ENCODE results near the gene FBXO44.

FBXO44 gene

GRCh38 chr1:11645670-11646265 is 8.9 kb upstream of the FBXO44 start:
- H3K27ac ChIP-seq (ENCODE audit: low read length), result no peak overlapping the region
- no peak overlapping the region for H2AFZ ChIP-seq (ENCODE audit: low read depth, low read length)
- H4K20me1 ChIP-seq (ENCODE audit: insufficient read depth, low read length), result peaks cover 4% of the 10 kb centered on the region; the same call in 1 of the 2 replicates
- ATAC-seq (ENCODE audit: insufficient read depth, low read depth) (peak; percentile 90), DNase-seq (peak; percentile 84)
- H3K27me3 ChIP-seq (ENCODE audit: insufficient read depth, low read length, poor library complexity), result no peaks in the 10 kb centered on the region
- TF ChIP-seq CTCF (IDR thresholded peaks at IDR 0.05; ENCODE audit: borderline replicate concordance, extremely low read depth, low read length, poor library complexity, severe bottlenecking) (peak; percentile 89), EZH2 (IDR thresholded peaks at IDR 0.05; ENCODE audit: borderline replicate concordance, low read depth, low read length, severe bottlenecking) (no peak)
- H3K36me3 ChIP-seq (ENCODE audit: insufficient read depth, low read length), result no peaks in the 10 kb centered on the region
- H3K9me3 ChIP-seq (ENCODE audit: insufficient read depth, low read length, severe bottlenecking), result no peaks in the 10 kb centered on the region
- H3K4me1 ChIP-seq (ENCODE audit: insufficient read depth, low read length), result no peaks in the 10 kb centered on the region
- H3K79me2 ChIP-seq (ENCODE audit: insufficient read depth, low read length), result no peaks in the 10 kb centered on the region
- no peak overlapping the region for H3K9ac ChIP-seq (ENCODE audit: low read depth, low read length)
- H3K4me3 ChIP-seq (ENCODE audit: low read depth in 1 of 2, low read length in 2 of 2), result no peak overlapping the region
- H3K4me2 ChIP-seq (ENCODE audit: insufficient read depth, low read length), result no peak overlapping the region

GRCh38 chr1:11646317-11646716 is 8.4 kb upstream of the FBXO44 start:
- no peaks in the 10 kb centered on the region for H3K27me3 ChIP-seq (ENCODE audit: insufficient read depth, low read length, poor library complexity)
- ATAC-seq (ENCODE audit: insufficient read depth, low read depth), result no peak
- no peak overlapping the region for H2AFZ ChIP-seq (ENCODE audit: low read depth, low read length)
- no peak for DNase-seq
- H3K9ac ChIP-seq (ENCODE audit: low read depth, low read length), result no peak overlapping the region
- H3K4me3 ChIP-seq (ENCODE audit: low read depth in 1 of 2, low read length in 2 of 2), result no peak overlapping the region
- no peaks in the 10 kb centered on the region for H3K36me3 ChIP-seq (ENCODE audit: insufficient read depth, low read length)
- H3K79me2 ChIP-seq (ENCODE audit: insufficient read depth, low read length), result no peaks in the 10 kb centered on the region
- peaks cover 4% of the 10 kb centered on the region; the same call in 1 of the 2 replicates for H4K20me1 ChIP-seq (ENCODE audit: insufficient read depth, low read length)
- H3K27ac ChIP-seq (ENCODE audit: low read length), result no peak overlapping the region
- no peaks in the 10 kb centered on the region for H3K4me1 ChIP-seq (ENCODE audit: insufficient read depth, low read length)
- TF ChIP-seq EZH2 (IDR thresholded peaks at IDR 0.05; ENCODE audit: borderline replicate concordance, low read depth, low read length, severe bottlenecking), result no peak
- H3K4me2 ChIP-seq (ENCODE audit: insufficient read depth, low read length), result no peak overlapping the region
- no peaks in the 10 kb centered on the region for H3K9me3 ChIP-seq (ENCODE audit: insufficient read depth, low read length, severe bottlenecking)

- H3K9ac ChIP-seq (ENCODE audit: low read depth, low read length), result no peak overlapping the region
- TF ChIP-seq CTCF (IDR thresholded peaks at IDR 0.05; ENCODE audit: borderline replicate concordance, extremely low read depth, low read length, poor library complexity, severe bottlenecking) (no peak), EZH2 (IDR thresholded peaks at IDR 0.05; ENCODE audit: borderline replicate concordance, low read depth, low read length, severe bottlenecking) (no peak)
Measured at GRCh38 chr1:11647333-11647732, 7.3 kb upstream of the FBXO44 start.

GRCh38 chr1:11648039-11648438 is 6.6 kb upstream of the FBXO44 start:
- no peak overlapping the region for H3K4me3 ChIP-seq (ENCODE audit: low read depth in 1 of 2, low read length in 2 of 2)
- H4K20me1 ChIP-seq (ENCODE audit: insufficient read depth, low read length), result no peaks in the 10 kb centered on the region; the same call in 1 of the 2 replicates
- H3K27ac ChIP-seq (ENCODE audit: low read length), result no peak overlapping the region
- DNase-seq (no peak), ATAC-seq (ENCODE audit: insufficient read depth, low read depth) (no peak)
- H3K4me2 ChIP-seq (ENCODE audit: insufficient read depth, low read length), result no peak overlapping the region
- no peaks in the 10 kb centered on the region for H3K79me2 ChIP-seq (ENCODE audit: insufficient read depth, low read length)
- no peak overlapping the region for H2AFZ ChIP-seq (ENCODE audit: low read depth, low read length)
- no peaks in the 10 kb centered on the region for H3K4me1 ChIP-seq (ENCODE audit: insufficient read depth, low read length)
- TF ChIP-seq EZH2 (IDR thresholded peaks at IDR 0.05; ENCODE audit: borderline replicate concordance, low read depth, low read length, severe bottlenecking) (no peak), CTCF (IDR thresholded peaks at IDR 0.05; ENCODE audit: borderline replicate concordance, extremely low read depth, low read length, poor library complexity, severe bottlenecking) (no peak)
- no peaks in the 10 kb centered on the region for H3K36me3 ChIP-seq (ENCODE audit: insufficient read depth, low read length)
- H3K27me3 ChIP-seq (ENCODE audit: insufficient read depth, low read length, poor library complexity), result no peaks in the 10 kb centered on the region
- H3K9me3 ChIP-seq (ENCODE audit: insufficient read depth, low read length, severe bottlenecking), result no peaks in the 10 kb centered on the region
- no peak overlapping the region for H3K9ac ChIP-seq (ENCODE audit: low read depth, low read length)

More at GRCh38 chr1:11647333-11647732, 7.3 kb upstream of the FBXO44 start:
- Histone ChIP-seq H3K36me3 (ENCODE audit: insufficient read depth, low read length) (no peaks in the 10 kb centered on the region), H3K79me2 (ENCODE audit: insufficient read depth, low read length) (no peaks in the 10 kb centered on the region), H3K4me2 (ENCODE audit: insufficient read depth, low read length) (no peak overlapping the region), H3K9me3 (ENCODE audit: insufficient read depth, low read length, severe bottlenecking) (no peaks in the 10 kb centered on the region), H3K27me3 (ENCODE audit: insufficient read depth, low read length, poor library complexity) (no peaks in the 10 kb centered on the region), H2AFZ (ENCODE audit: low read depth, low read length) (no peak overlapping the region), H3K27ac (ENCODE audit: low read length) (no peak overlapping the region), H3K4me3 (ENCODE audit: low read depth in 1 of 2, low read length in 2 of 2) (no peak overlapping the region), H4K20me1 (ENCODE audit: insufficient read depth, low read length) (peaks cover under 1% of the 10 kb centered on the region; the same call in 1 of the 2 replicates), H3K4me1 (ENCODE audit: insufficient read depth, low read length) (no peaks in the 10 kb centered on the region)
- DNase-seq, result no peak
- no peak for ATAC-seq (ENCODE audit: insufficient read depth, low read depth)
